WTC11 (cell line): ENCODE measurements around the gene C10orf105. TPM values are rescaled to one million over a fixed set of nuclear protein-coding genes. Genes with fewer than 3 reads are reported as not detected.

Source experiments
- ATAC-seq: fragments of 200-7000 bp; cut with Tn5 transposase; 2 replicates; pipeline ENCODE4 v1.10.0; 2021; ENCODE audit warnings: mild to moderate bottlenecking, moderate library complexity
- CTCF ChIA-PET: fragments of 300-600 bp; sonication (Branson Sonifier 250); formaldehyde crosslinking; loops from one replicate; lab custom pipeline; 2021; ENCODE audit warnings: antibody characterized with exemption; lab: Charles Lee
- POLR2A ChIA-PET: fragments of 350-600 bp; sonication (Branson Sonifier 250); formaldehyde crosslinking; loops from one replicate; lab custom pipeline; 2021; ENCODE audit warnings: antibody characterized with exemption; lab: Charles Lee
- DNase-seq: peaks from one replicate; pipeline ENCODE4 v3.0.0; 2021; ENCODE audit warnings: low spot score
- H3K27ac Mint-ChIP-seq: 2 replicates; pipeline ENCODE4 v1.8.0; 2021; ENCODE audit warnings: mixed read lengths
- H3K27me3 Mint-ChIP-seq: 2 replicates; pipeline ENCODE4 v1.8.0; 2021; ENCODE audit warnings: low read depth, mild to moderate bottlenecking, moderate library complexity, mixed read lengths
- H3K36me3 Mint-ChIP-seq: 2 replicates; pipeline ENCODE4 v1.8.0; 2021; ENCODE audit warnings: mixed read lengths
- H3K4me1 Mint-ChIP-seq: 2 replicates; pipeline ENCODE4 v1.8.0; 2022; ENCODE audit warnings: mixed read lengths
- H3K4me3 Mint-ChIP-seq: 2 replicates; pipeline ENCODE4 v1.8.0; 2021; ENCODE audit warnings: mild to moderate bottlenecking, moderate library complexity, mixed read lengths
- H3K9me3 Mint-ChIP-seq: 2 replicates; pipeline ENCODE4 v1.8.0; 2021; ENCODE audit warnings: mixed read lengths
- CREM ChIP-seq: sonication (generic); formaldehyde crosslinking; IDR thresholded peaks from 2 replicates; pipeline ENCODE4 v1.8.1; 2022; ENCODE audit warnings: mild to moderate bottlenecking, missing genetic modification reagents, moderate library complexity
- ERG ChIP-seq: fragments of 250-450 bp; sonication (Bioruptor Pico); IDR thresholded peaks from 2 replicates; pipeline ENCODE4 v1.8.0; 2021; ENCODE audit warnings: mild to moderate bottlenecking
- HMGA2 ChIP-seq: fragments of 250-450 bp; sonication (Bioruptor Pico); IDR thresholded peaks from 2 replicates; pipeline ENCODE4 v1.4.0; 2021; ENCODE audit warnings: mild to moderate bottlenecking, moderate library complexity
- IRF2 ChIP-seq: sonication (generic); formaldehyde crosslinking; IDR thresholded peaks from 2 replicates; pipeline ENCODE4 v1.8.0; 2022; ENCODE audit warnings: low read depth, missing genetic modification reagents, borderline replicate concordance
- JAZF1 ChIP-seq: fragments of 250-450 bp; sonication (Bioruptor Pico); IDR thresholded peaks from 2 replicates; pipeline ENCODE4 v1.9.0; 2021; ENCODE audit warnings: moderate library complexity, mild to moderate bottlenecking, inconsistent platforms
- MYBL2 ChIP-seq: sonication (generic); formaldehyde crosslinking; IDR thresholded peaks from 2 replicates; pipeline ENCODE4 v1.8.1; 2023; ENCODE audit warnings: mild to moderate bottlenecking, moderate library complexity, missing genetic modification reagents
- NFYB ChIP-seq: sonication (generic); formaldehyde crosslinking; conservative IDR thresholded peaks from 2 replicates; pipeline ENCODE4 v1.8.0; 2022; ENCODE audit warnings: low read depth, missing genetic modification reagents
- NR2C2 ChIP-seq: sonication (generic); formaldehyde crosslinking; IDR thresholded peaks from 2 replicates; pipeline ENCODE4 v1.8.0; 2022; ENCODE audit warnings: mild to moderate bottlenecking, missing genetic modification reagents
- OVOL2 ChIP-seq: fragments of 250-450 bp; sonication (Bioruptor Pico); IDR thresholded peaks from 2 replicates; pipeline ENCODE4 v1.9.0; 2021; ENCODE audit warnings: mild to moderate bottlenecking, borderline replicate concordance
- PRRX2 ChIP-seq: fragments of 250-450 bp; sonication (Bioruptor Pico); IDR thresholded peaks from 2 replicates; pipeline ENCODE4 v1.8.0; 2021; ENCODE audit warnings: mild to moderate bottlenecking
- TP53 ChIP-seq: sonication (generic); formaldehyde crosslinking; IDR thresholded peaks from 2 replicates; pipeline ENCODE4 v1.8.1; 2023; ENCODE audit warnings: mild to moderate bottlenecking, missing genetic modification reagents
- ZNF138 ChIP-seq: sonication (generic); formaldehyde crosslinking; conservative IDR thresholded peaks from 2 replicates; pipeline ENCODE4 v1.8.1; 2022; ENCODE audit warnings: mild to moderate bottlenecking, moderate library complexity, missing genetic modification reagents
- ZNF671 ChIP-seq: fragments of 250-450 bp; sonication (Bioruptor Pico); IDR thresholded peaks from 2 replicates; pipeline ENCODE4 v1.8.0; 2021; ENCODE audit warnings: mild to moderate bottlenecking
- total RNA-seq: library from RNA; stranded (reverse); gene quantifications from 3 replicates; pipeline ENCODE4 v1.2.3, GENCODE V29; 2021
- TF ChIP-seq, protein P1 (sequence below): sonication (generic); formaldehyde crosslinking; IDR thresholded peaks from 2 replicates; pipeline ENCODE4 v1.8.1; 2023; ENCODE audit warnings: mild to moderate bottlenecking, missing genetic modification reagents
- TF ChIP-seq, protein P2 (sequence below): sonication (generic); formaldehyde crosslinking; IDR thresholded peaks from 2 replicates; pipeline ENCODE4 v1.8.1; 2023; ENCODE audit warnings: mild to moderate bottlenecking, missing genetic modification reagents, borderline replicate concordance
- TF ChIP-seq, protein P3 (sequence below): fragments of 250-450 bp; sonication (Bioruptor Pico); IDR thresholded peaks from 2 replicates; pipeline ENCODE4 v1.9.0; 2021; ENCODE audit warnings: mild to moderate bottlenecking, borderline replicate concordance
- TF ChIP-seq, protein P4 (sequence below): sonication (generic); formaldehyde crosslinking; IDR thresholded peaks from 2 replicates; pipeline ENCODE4 v1.8.1; 2022; ENCODE audit warnings: missing genetic modification reagents, borderline replicate concordance

Gene C10orf105
- total RNA-seq, 1 experiment from 2014 or later, result 0.48 TPM

DNA sequence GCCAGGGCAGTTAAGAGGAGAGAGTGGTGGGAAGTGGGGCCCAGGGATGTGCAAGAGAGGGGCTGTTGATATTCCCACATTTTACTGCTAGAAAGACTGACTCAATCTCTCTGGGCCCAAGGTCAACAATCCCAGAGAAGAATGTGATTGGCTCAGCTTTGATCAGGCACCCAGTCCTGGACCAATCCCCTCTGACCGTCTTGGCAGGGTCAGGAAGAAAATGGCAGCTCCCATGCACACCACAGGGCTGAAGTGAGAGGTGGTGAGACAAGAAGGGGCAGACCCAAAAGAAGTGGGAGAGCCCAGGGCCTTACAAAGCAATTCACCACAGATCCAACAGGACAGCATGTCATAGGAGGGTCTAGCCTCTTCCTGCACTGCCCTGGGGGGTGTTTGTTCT lies 3.3 kb upstream of the C10orf105 start:
- TF ChIP-seq IRF2 (CRISPR knock-in tag) (no peak), OVOL2 (CRISPR knock-in tag) (no peak), HMGA2 (CRISPR knock-in tag) (no peak), MYBL2 (CRISPR knock-in tag) (no peak), ZNF138 (CRISPR knock-in tag) (no peak), JAZF1 (CRISPR knock-in tag) (no peak), NR2C2 (no peak), PRRX2 (CRISPR knock-in tag) (no peak), TP53 (CRISPR knock-in tag) (no peak), NFYB (no peak; the same call in 1 of the 2 replicates), CREM (no peak), ERG (CRISPR knock-in tag) (no peak), ZNF671 (no peak)
- TF ChIP-seq, protein P1, sequence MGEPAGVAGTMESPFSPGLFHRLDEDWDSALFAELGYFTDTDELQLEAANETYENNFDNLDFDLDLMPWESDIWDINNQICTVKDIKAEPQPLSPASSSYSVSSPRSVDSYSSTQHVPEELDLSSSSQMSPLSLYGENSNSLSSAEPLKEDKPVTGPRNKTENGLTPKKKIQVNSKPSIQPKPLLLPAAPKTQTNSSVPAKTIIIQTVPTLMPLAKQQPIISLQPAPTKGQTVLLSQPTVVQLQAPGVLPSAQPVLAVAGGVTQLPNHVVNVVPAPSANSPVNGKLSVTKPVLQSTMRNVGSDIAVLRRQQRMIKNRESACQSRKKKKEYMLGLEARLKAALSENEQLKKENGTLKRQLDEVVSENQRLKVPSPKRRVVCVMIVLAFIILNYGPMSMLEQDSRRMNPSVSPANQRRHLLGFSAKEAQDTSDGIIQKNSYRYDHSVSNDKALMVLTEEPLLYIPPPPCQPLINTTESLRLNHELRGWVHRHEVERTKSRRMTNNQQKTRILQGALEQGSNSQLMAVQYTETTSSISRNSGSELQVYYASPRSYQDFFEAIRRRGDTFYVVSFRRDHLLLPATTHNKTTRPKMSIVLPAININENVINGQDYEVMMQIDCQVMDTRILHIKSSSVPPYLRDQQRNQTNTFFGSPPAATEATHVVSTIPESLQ, result no peak
- TF ChIP-seq, protein P2, sequence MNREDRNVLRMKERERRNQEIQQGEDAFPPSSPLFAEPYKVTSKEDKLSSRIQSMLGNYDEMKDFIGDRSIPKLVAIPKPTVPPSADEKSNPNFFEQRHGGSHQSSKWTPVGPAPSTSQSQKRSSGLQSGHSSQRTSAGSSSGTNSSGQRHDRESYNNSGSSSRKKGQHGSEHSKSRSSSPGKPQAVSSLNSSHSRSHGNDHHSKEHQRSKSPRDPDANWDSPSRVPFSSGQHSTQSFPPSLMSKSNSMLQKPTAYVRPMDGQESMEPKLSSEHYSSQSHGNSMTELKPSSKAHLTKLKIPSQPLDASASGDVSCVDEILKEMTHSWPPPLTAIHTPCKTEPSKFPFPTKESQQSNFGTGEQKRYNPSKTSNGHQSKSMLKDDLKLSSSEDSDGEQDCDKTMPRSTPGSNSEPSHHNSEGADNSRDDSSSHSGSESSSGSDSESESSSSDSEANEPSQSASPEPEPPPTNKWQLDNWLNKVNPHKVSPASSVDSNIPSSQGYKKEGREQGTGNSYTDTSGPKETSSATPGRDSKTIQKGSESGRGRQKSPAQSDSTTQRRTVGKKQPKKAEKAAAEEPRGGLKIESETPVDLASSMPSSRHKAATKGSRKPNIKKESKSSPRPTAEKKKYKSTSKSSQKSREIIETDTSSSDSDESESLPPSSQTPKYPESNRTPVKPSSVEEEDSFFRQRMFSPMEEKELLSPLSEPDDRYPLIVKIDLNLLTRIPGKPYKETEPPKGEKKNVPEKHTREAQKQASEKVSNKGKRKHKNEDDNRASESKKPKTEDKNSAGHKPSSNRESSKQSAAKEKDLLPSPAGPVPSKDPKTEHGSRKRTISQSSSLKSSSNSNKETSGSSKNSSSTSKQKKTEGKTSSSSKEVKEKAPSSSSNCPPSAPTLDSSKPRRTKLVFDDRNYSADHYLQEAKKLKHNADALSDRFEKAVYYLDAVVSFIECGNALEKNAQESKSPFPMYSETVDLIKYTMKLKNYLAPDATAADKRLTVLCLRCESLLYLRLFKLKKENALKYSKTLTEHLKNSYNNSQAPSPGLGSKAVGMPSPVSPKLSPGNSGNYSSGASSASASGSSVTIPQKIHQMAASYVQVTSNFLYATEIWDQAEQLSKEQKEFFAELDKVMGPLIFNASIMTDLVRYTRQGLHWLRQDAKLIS (CRISPR knock-in tag), result no peak
- TF ChIP-seq, protein P3, sequence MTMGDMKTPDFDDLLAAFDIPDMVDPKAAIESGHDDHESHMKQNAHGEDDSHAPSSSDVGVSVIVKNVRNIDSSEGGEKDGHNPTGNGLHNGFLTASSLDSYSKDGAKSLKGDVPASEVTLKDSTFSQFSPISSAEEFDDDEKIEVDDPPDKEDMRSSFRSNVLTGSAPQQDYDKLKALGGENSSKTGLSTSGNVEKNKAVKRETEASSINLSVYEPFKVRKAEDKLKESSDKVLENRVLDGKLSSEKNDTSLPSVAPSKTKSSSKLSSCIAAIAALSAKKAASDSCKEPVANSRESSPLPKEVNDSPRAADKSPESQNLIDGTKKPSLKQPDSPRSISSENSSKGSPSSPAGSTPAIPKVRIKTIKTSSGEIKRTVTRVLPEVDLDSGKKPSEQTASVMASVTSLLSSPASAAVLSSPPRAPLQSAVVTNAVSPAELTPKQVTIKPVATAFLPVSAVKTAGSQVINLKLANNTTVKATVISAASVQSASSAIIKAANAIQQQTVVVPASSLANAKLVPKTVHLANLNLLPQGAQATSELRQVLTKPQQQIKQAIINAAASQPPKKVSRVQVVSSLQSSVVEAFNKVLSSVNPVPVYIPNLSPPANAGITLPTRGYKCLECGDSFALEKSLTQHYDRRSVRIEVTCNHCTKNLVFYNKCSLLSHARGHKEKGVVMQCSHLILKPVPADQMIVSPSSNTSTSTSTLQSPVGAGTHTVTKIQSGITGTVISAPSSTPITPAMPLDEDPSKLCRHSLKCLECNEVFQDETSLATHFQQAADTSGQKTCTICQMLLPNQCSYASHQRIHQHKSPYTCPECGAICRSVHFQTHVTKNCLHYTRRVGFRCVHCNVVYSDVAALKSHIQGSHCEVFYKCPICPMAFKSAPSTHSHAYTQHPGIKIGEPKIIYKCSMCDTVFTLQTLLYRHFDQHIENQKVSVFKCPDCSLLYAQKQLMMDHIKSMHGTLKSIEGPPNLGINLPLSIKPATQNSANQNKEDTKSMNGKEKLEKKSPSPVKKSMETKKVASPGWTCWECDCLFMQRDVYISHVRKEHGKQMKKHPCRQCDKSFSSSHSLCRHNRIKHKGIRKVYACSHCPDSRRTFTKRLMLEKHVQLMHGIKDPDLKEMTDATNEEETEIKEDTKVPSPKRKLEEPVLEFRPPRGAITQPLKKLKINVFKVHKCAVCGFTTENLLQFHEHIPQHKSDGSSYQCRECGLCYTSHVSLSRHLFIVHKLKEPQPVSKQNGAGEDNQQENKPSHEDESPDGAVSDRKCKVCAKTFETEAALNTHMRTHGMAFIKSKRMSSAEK, result no peak
- TF ChIP-seq, protein P4, sequence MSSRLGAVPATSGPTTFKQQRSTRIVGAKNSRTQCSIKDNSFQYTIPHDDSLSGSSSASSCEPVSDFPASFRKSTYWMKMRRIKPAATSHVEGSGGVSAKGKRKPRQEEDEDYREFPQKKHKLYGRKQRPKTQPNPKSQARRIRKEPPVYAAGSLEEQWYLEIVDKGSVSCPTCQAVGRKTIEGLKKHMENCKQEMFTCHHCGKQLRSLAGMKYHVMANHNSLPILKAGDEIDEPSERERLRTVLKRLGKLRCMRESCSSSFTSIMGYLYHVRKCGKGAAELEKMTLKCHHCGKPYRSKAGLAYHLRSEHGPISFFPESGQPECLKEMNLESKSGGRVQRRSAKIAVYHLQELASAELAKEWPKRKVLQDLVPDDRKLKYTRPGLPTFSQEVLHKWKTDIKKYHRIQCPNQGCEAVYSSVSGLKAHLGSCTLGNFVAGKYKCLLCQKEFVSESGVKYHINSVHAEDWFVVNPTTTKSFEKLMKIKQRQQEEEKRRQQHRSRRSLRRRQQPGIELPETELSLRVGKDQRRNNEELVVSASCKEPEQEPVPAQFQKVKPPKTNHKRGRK (CRISPR knock-in tag), result no peak
- DNase-seq (no peak), ATAC-seq (no peak)
- ChIA-PET POLR2A (no interaction called here), CTCF (interaction anchor here (0.8 to 1.9 kb wide), 2 partner anchors 25 to 50 kb away, joined by 4 to 5 read pairs; partner anchors contain the start of gene VSIR)
- H3K4me1 Mint-ChIP-seq, result peaks cover 9% of the 10 kb centered on the region
- H3K27ac Mint-ChIP-seq, result no peak overlapping the region
- peaks cover 3% of the 10 kb centered on the region; the same call in 1 of the 2 replicates for H3K27me3 Mint-ChIP-seq
- H3K9me3 Mint-ChIP-seq, result no peaks in the 10 kb centered on the region
- H3K4me3 Mint-ChIP-seq, result no peak overlapping the region
- no peaks in the 10 kb centered on the region for H3K36me3 Mint-ChIP-seq
